Measurements from ENCODE around the gene GNG13.

DNA sequence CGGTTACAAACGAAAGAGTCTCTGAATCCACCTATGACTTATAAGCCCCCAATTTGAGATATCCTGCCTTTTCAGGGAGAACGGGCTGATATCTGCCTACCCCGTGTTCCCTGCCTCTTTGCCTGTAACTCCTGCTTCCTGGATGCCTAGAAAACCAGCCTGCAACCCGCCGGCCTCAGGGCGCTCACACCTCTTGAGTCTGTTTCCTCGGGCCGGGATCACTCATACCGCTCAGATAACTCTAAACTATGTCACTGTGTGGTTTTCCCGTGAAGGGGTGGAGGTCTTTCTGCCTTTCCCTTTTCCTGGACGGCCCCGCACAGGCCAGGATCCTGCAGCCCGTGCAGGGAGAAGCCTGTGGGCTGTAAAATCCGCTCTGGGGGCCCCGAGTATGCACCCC, 22.7 kb downstream of the GNG13 start:
- TF ChIP-seq, protein P1, sequence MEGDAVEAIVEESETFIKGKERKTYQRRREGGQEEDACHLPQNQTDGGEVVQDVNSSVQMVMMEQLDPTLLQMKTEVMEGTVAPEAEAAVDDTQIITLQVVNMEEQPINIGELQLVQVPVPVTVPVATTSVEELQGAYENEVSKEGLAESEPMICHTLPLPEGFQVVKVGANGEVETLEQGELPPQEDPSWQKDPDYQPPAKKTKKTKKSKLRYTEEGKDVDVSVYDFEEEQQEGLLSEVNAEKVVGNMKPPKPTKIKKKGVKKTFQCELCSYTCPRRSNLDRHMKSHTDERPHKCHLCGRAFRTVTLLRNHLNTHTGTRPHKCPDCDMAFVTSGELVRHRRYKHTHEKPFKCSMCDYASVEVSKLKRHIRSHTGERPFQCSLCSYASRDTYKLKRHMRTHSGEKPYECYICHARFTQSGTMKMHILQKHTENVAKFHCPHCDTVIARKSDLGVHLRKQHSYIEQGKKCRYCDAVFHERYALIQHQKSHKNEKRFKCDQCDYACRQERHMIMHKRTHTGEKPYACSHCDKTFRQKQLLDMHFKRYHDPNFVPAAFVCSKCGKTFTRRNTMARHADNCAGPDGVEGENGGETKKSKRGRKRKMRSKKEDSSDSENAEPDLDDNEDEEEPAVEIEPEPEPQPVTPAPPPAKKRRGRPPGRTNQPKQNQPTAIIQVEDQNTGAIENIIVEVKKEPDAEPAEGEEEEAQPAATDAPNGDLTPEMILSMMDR (conservative IDR thresholded peaks at IDR 0.05): no peak
- no peak for TF ChIP-seq ZFX (IDR thresholded peaks at IDR 0.05)

Data from C4-2B (cell line).